Endodermal cell (in vitro differentiated cells): Measurements from ENCODE around the gene PRKX. TPM values are rescaled to one million over a fixed set of nuclear protein-coding genes. Genes with fewer than 3 reads are reported as not detected.
"Not testable (repeated sequence)": the region's sequence is repeated elsewhere in the genome, so short reads cannot be mapped to it uniquely, and the experiment has no call there.

Experiments used
- DNase-seq: peaks from one replicate; pipeline ENCODE4 v3.0.0-alpha.2; 2017
- H3K27ac ChIP-seq: 2 replicates; pipeline ENCODE4 v1.5.1; 2013; ENCODE audit warnings: mild to moderate bottlenecking, low read depth, low read length, moderate library complexity
- H3K27me3 ChIP-seq: 2 replicates; pipeline ENCODE4 v1.6.1; 2013; ENCODE audit warnings: mild to moderate bottlenecking, low read length, moderate library complexity; ENCODE audit not compliant: insufficient read depth, control insufficient read depth, poor library complexity, severe bottlenecking
- H3K36me3 ChIP-seq: 2 replicates; pipeline ENCODE4 v1.7.0; 2013; ENCODE audit warnings: mild to moderate bottlenecking, low read length, moderate library complexity; ENCODE audit not compliant: control insufficient read depth, insufficient read depth
- H3K4me1 ChIP-seq: one replicate; pipeline ENCODE4 v1.7.0; 2013; ENCODE audit warnings: low read length; ENCODE audit not compliant: control insufficient read depth, insufficient read depth
- H3K4me3 ChIP-seq: 2 replicates; pipeline ENCODE4 v1.5.1; 2013; ENCODE audit warnings: mild to moderate bottlenecking, low read length, moderate library complexity
- H3K9ac ChIP-seq: 2 replicates; pipeline ENCODE4 v1.6.1; 2013; ENCODE audit warnings: mild to moderate bottlenecking, low read length, moderate library complexity; ENCODE audit not compliant: poor library complexity, severe bottlenecking; ENCODE audit errors: extremely low read depth
- H3K9me3 ChIP-seq: 2 replicates; pipeline ENCODE4 v1.6.1; 2013; ENCODE audit warnings: mild to moderate bottlenecking, low read length, moderate library complexity; ENCODE audit not compliant: control insufficient read depth
- H3K27ac Mint-ChIP-seq: 2 replicates; pipeline ENCODE4 v1.8.0; 2020; ENCODE audit warnings: mixed read lengths
- H3K27me3 Mint-ChIP-seq: 2 replicates; pipeline ENCODE4 v1.8.0; 2021; ENCODE audit warnings: mild to moderate bottlenecking, mixed read lengths; ENCODE audit not compliant: insufficient read depth
- H3K36me3 Mint-ChIP-seq: 2 replicates; pipeline ENCODE4 v1.8.0; 2020; ENCODE audit warnings: low read depth, mixed read lengths
- H3K4me1 Mint-ChIP-seq: 2 replicates; pipeline ENCODE4 v1.8.0; 2020; ENCODE audit warnings: mixed read lengths
- H3K4me3 Mint-ChIP-seq: 2 replicates; pipeline ENCODE4 v1.8.0; 2020; ENCODE audit warnings: mild to moderate bottlenecking, moderate library complexity, mixed read lengths
- H3K9me3 Mint-ChIP-seq: 2 replicates; pipeline ENCODE4 v1.8.0; 2020; ENCODE audit warnings: mild to moderate bottlenecking, mixed read lengths
- CTCF ChIP-seq: fragments of 200-600 bp; sonication (generic); conservative IDR thresholded peaks from 2 replicates; pipeline ENCODE4 v1.5.0; 2021; ENCODE audit warnings: antibody characterized with exemption, mild to moderate bottlenecking
- WGBS, 2 experiments: methylation state at CpG; one replicate each; pipeline versions ENCODE4 v1.1.5 to v1.1.7; 2013; ENCODE audit warnings: missing lambda C conversion rate in 2 of 2, mixed read lengths in 1 of 2; ENCODE audit not compliant: insufficient coverage in 1 of 2, insufficient read length in 1 of 2; 5-methylcytosine and 5-hydroxymethylcytosine counted together
- total RNA-seq, 2 donors: library from RNA; stranded (reverse); fragmentation: NEBNext Ultra II Directional in 1 of 2; extraction: Animal tissue kit (Norgen Biotek cat#: 25700) in 1 of 2; gene quantifications; 2 replicates in 1 of 2; 3 replicates in 1 of 2; pipeline ENCODE4 v1.2.1, GENCODE V29; 2021

PRKX gene
- total RNA-seq, 2 donors from 2014 or later, result 24.7 to 73.7 TPM

DNA sequence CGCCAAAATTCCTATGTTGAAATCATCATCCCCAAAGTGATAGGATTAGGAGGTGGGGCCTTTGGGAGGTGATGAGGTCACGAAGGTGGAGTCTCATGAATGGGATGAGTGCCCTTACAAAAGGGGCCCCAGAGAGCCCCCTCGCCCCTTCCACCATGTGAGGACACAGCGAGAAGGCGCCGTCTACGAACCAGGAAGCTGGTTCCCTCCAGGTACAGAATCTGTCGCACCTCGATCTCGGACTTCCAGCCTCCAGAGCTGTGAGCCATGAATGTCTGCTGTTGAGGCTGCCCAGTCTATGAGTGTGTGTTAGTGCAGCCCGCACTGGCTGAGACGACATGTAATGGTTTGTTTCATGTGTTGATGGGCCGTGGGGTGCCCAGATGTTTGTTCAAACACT, 60.3 kb downstream of the PRKX start:
- Histone ChIP-seq H3K9ac (no peak overlapping the region), H3K4me1 (no peaks in the 10 kb centered on the region), H3K4me3 (no peak overlapping the region), H3K9me3 (no peaks in the 10 kb centered on the region), H3K27ac (no peak overlapping the region), H3K36me3 (peaks cover 16% of the 10 kb centered on the region), H3K27me3 (no peaks in the 10 kb centered on the region)
- no peak for DNase-seq
- Mint-ChIP-seq H3K36me3 (peaks cover 24% of the 10 kb centered on the region), H3K4me1 (no peaks in the 10 kb centered on the region), H3K9me3 (peaks cover 1% of the 10 kb centered on the region), H3K4me3 (no peak overlapping the region), H3K27ac (no peak overlapping the region), H3K27me3 (no peaks in the 10 kb centered on the region)
- 95 to 98% methylated on average over 8 to 11 of the region's 13 CpGs for WGBS, 2 experiments
- TF ChIP-seq CTCF, result no peak

- TF ChIP-seq CTCF, result peak; percentile 86
- H3K4me1 ChIP-seq, result no peaks in the 10 kb centered on the region
- Mint-ChIP-seq H3K36me3 (peaks cover 34% of the 10 kb centered on the region), H3K27me3 (no peaks in the 10 kb centered on the region), H3K4me3 (no peak overlapping the region), H3K9me3 (peaks cover 1% of the 10 kb centered on the region), H3K27ac (no peak overlapping the region), H3K4me1 (no peaks in the 10 kb centered on the region)
- H3K27me3 ChIP-seq, result no peaks in the 10 kb centered on the region
- no peak overlapping the region for H3K27ac ChIP-seq
- no peaks in the 10 kb centered on the region for H3K9me3 ChIP-seq
- DNase-seq, result no peak
- no peak overlapping the region for H3K9ac ChIP-seq
- H3K4me3 ChIP-seq, result no peak overlapping the region
- H3K36me3 ChIP-seq, result peaks cover 22% of the 10 kb centered on the region
- 80% methylated on average over 1 of the region's 3 CpGs; no CpG with 5 or more reads in 1 of the 2 experiments for WGBS, 2 experiments
These were observed 62.2 kb downstream of the PRKX start for GRCh38 chrX:3651277-3651676.

GRCh38 chrX:3648084-3648483, 65.4 kb downstream of the PRKX start:
- H3K9me3 Mint-ChIP-seq, result peaks cover 12% of the 10 kb centered on the region
- Histone ChIP-seq H3K27ac (no peak overlapping the region), H3K9me3 (no peaks in the 10 kb centered on the region), H3K4me1 (no peaks in the 10 kb centered on the region), H3K27me3 (no peaks in the 10 kb centered on the region), H3K9ac (no peak overlapping the region), H3K36me3 (peaks cover 23% of the 10 kb centered on the region), H3K4me3 (no peak overlapping the region)
- H3K4me1 Mint-ChIP-seq, result no peaks in the 10 kb centered on the region
- no peak overlapping the region for H3K4me3 Mint-ChIP-seq
- WGBS, 2 experiments, result 91 to 100% methylated on average over 1 to 2 of the region's 2 CpGs
- no peak overlapping the region for H3K27ac Mint-ChIP-seq
- no peaks in the 10 kb centered on the region for H3K27me3 Mint-ChIP-seq
- no peak for DNase-seq
- no peak for TF ChIP-seq CTCF
- peaks cover 60% of the 10 kb centered on the region for H3K36me3 Mint-ChIP-seq

DNA sequence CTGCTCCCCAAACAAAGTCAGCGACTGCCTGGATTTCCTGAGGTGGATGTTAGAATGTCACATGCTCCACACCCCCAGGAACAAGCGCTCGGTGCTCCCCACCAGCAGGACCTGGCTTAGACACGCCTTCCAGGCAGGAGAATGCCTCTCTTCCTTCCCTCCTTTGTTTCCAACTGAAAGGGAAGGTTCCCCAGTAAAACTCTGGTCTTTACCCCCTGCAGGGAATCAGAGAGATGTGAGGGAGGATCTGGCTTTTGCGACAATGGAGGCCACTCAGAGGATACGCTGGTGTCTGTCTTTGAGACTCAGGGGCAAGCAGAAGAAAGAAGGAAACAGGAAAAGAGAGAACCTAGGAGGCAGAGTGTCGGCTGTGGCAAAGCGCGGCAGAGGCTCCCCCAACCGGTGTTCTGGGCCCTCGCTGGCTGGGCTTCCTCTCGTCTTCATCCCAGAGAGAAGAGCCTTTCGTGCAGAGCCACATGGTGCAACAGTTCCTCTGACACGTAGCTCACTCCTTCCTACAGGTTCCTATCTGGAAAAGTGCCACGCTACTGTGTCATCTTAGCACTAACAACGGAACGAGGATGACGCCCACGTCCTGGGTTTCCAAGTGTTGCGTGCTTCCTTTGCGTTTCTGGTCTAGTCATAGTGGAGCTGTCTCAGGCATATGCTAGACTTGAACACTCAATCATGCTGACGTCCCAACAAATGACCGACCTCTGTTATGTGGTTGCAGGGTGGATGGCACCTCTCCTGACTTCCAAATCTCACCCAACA, 73.4 kb downstream of the PRKX start:
- peaks cover 11% of the 10 kb centered on the region for H3K36me3 ChIP-seq
- H3K4me3 Mint-ChIP-seq, H3K4me1 ChIP-seq, H3K27ac ChIP-seq, H3K9me3 ChIP-seq, H3K27me3 ChIP-seq, H3K9ac ChIP-seq, H3K27me3 Mint-ChIP-seq, H3K4me3 ChIP-seq: not testable (repeated sequence)
- H3K9me3 Mint-ChIP-seq, result peaks cover 12% of the 10 kb centered on the region
- DNase-seq, result peak; percentile 67
- H3K4me1 Mint-ChIP-seq, result peaks cover 11% of the 10 kb centered on the region
- 10 to 63% methylated on average over 2 to 23 of the region's 23 CpGs for WGBS, 2 experiments
- peaks cover 46% of the 10 kb centered on the region for H3K36me3 Mint-ChIP-seq
- H3K27ac Mint-ChIP-seq, result peak overlapping the region; percentile 48
